IPS-15b (cell line): Measurements from ENCODE around the gene MYO6.
A peak's percentile ranks its signal among the peaks of the same experiment; 100 is the strongest.

Experiments used
- H3K27me3 ChIP-seq: one replicate; pipeline ENCODE4 v1.6.1; 2013; ENCODE audit warnings: low read length; ENCODE audit not compliant: control insufficient read depth, insufficient read depth
- H3K36me3 ChIP-seq: one replicate; pipeline ENCODE4 v1.6.1; 2013; ENCODE audit warnings: low read length; ENCODE audit not compliant: control insufficient read depth, insufficient read depth
- H3K4me1 ChIP-seq: one replicate; pipeline ENCODE4 v1.6.1; 2013; ENCODE audit warnings: mild to moderate bottlenecking, low read length; ENCODE audit not compliant: control insufficient read depth, insufficient read depth
- H3K4me3 ChIP-seq: one replicate; pipeline ENCODE4 v1.5.1; 2013; ENCODE audit warnings: low read depth, low read length
- H3K9ac ChIP-seq: one replicate; pipeline ENCODE4 v1.6.1; 2013; ENCODE audit warnings: low read depth, mild to moderate bottlenecking, low read length
- H3K9me3 ChIP-seq: one replicate; pipeline ENCODE4 v1.6.1; 2013; ENCODE audit warnings: mild to moderate bottlenecking, low read length; ENCODE audit not compliant: control insufficient read depth, insufficient read depth

MYO6 gene

GRCh38 chr6:75747152-75747992 lies 1.7 kb upstream of the MYO6 start:
- H3K4me3 ChIP-seq = no peak overlapping the region

GRCh38 chr6:75748003-75748742 lies 866 bp upstream of the MYO6 start:
- Histone ChIP-seq H3K4me3 (peak overlapping the region; percentile 97), H3K4me1 (peaks cover 4% of the 10 kb centered on the region), H3K36me3 (no peaks in the 10 kb centered on the region), H3K27me3 (no peaks in the 10 kb centered on the region), H3K9ac (peak overlapping the region; percentile 94), H3K9me3 (no peaks in the 10 kb centered on the region)

More at GRCh38 chr6:75747152-75747992, 1.7 kb upstream of the MYO6 start:
- Histone ChIP-seq H3K27me3 (no peaks in the 10 kb centered on the region), H3K36me3 (no peaks in the 10 kb centered on the region), H3K9ac (no peak overlapping the region), H3K9me3 (no peaks in the 10 kb centered on the region), H3K4me1 (peaks cover 4% of the 10 kb centered on the region)

DNA sequence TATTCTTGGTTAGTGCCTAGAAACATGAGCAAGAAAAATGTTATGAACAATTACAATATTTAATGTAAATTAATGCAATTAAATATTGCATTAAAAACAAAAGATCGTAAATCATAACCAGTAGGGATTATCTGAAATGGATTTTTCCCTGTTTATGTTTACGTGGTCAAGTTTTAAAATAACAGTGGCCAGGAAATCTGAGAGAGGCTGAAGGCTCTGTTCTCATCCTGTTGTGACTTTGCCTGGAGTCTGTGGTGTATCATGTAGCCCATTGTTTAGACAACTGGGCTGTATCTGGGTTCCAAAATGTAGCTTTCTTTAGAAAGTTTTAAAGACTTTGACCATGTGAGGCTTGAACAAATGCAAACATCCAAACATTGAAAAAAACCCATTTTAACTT lies 2.4 kb downstream of the MYO6 start:
- peaks cover 4% of the 10 kb centered on the region for H3K4me1 ChIP-seq
- no peak overlapping the region for H3K9ac ChIP-seq
- no peaks in the 10 kb centered on the region for H3K36me3 ChIP-seq
- H3K27me3 ChIP-seq = no peaks in the 10 kb centered on the region
- H3K4me3 ChIP-seq = no peak overlapping the region
- no peaks in the 10 kb centered on the region for H3K9me3 ChIP-seq

GRCh38 chr6:75752365-75752764 lies 3.3 kb downstream of the MYO6 start:
- no peak overlapping the region for H3K9ac ChIP-seq
- peaks cover 4% of the 10 kb centered on the region for H3K4me1 ChIP-seq
- H3K27me3 ChIP-seq = no peaks in the 10 kb centered on the region
- H3K4me3 ChIP-seq = no peak overlapping the region
- H3K9me3 ChIP-seq = no peaks in the 10 kb centered on the region
- no peaks in the 10 kb centered on the region for H3K36me3 ChIP-seq

GRCh38 chr6:75755704-75756103 lies 6.7 kb downstream of the MYO6 start:
- Histone ChIP-seq H3K4me3 (no peak overlapping the region), H3K36me3 (no peaks in the 10 kb centered on the region), H3K27me3 (no peaks in the 10 kb centered on the region), H3K4me1 (no peaks in the 10 kb centered on the region), H3K9me3 (no peaks in the 10 kb centered on the region), H3K9ac (no peak overlapping the region)

DNA sequence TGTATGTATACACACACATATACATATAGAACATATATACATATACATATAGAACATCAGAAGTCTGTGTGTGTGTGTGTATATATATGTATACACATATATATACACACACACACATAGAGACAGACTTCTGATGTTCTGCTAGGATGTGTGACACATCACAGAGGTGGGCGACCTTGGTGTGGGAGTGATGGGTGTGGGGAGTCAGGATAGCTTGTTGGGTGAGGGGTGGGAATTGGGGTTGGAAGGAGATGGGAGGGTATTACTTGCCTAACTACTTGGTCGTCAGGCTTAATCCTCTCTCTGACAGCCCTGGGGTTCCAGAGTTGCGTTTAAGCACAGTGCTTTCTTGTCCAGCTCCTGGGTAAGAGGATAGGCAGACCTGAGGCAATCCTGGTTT lies 8.3 kb downstream of the MYO6 start:
- Histone ChIP-seq H3K9me3 (no peaks in the 10 kb centered on the region), H3K4me1 (no peaks in the 10 kb centered on the region), H3K9ac (no peak overlapping the region), H3K4me3 (no peak overlapping the region), H3K36me3 (no peaks in the 10 kb centered on the region), H3K27me3 (no peaks in the 10 kb centered on the region)

GRCh38 chr6:75758061-75758460 lies 9.0 kb downstream of the MYO6 start:
- no peaks in the 10 kb centered on the region for H3K4me1 ChIP-seq
- no peaks in the 10 kb centered on the region for H3K36me3 ChIP-seq
- H3K9ac ChIP-seq = no peak overlapping the region
- no peaks in the 10 kb centered on the region for H3K27me3 ChIP-seq
- no peak overlapping the region for H3K4me3 ChIP-seq
- no peaks in the 10 kb centered on the region for H3K9me3 ChIP-seq

DNA sequence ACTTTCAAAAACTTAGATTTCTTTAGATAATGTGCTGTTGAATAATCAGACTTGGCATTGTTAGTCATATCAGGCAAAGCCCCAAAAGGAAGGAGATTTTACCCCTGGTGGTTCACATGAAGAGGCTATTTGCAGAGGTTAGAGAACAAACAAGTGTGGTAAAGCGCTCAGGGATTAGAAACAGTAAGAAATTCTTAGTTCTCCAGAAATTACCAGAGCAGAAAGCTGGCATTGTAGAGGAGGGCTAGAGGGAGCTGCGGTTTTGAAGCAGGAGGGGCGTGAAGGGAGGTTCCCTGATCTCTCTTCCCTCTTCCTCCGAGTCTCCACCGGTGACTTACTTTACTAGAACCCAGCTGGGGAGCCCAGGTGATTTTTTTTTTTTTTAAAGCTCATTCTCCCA lies 10.2 kb downstream of the MYO6 start:
- Histone ChIP-seq H3K9ac (no peak overlapping the region), H3K27me3 (no peaks in the 10 kb centered on the region), H3K36me3 (no peaks in the 10 kb centered on the region), H3K4me1 (no peaks in the 10 kb centered on the region), H3K9me3 (no peaks in the 10 kb centered on the region), H3K4me3 (no peak overlapping the region)

GRCh38 chr6:75760320-75760719 lies 11.3 kb downstream of the MYO6 start:
- Histone ChIP-seq H3K4me1 (no peaks in the 10 kb centered on the region), H3K27me3 (no peaks in the 10 kb centered on the region), H3K36me3 (no peaks in the 10 kb centered on the region), H3K4me3 (no peak overlapping the region), H3K9me3 (no peaks in the 10 kb centered on the region), H3K9ac (no peak overlapping the region)

- Histone ChIP-seq H3K9me3 (no peaks in the 10 kb centered on the region), H3K4me1 (no peaks in the 10 kb centered on the region)
These were observed 12.4 kb downstream of the MYO6 start for GRCh38 chr6:75761489-75761888.

GRCh38 chr6:75762063-75762462 lies 13.0 kb downstream of the MYO6 start:
- H3K4me1 ChIP-seq = no peaks in the 10 kb centered on the region
- no peak overlapping the region for H3K4me3 ChIP-seq
- no peaks in the 10 kb centered on the region for H3K36me3 ChIP-seq
- H3K9ac ChIP-seq = no peak overlapping the region
- H3K9me3 ChIP-seq = no peaks in the 10 kb centered on the region
- H3K27me3 ChIP-seq = no peaks in the 10 kb centered on the region

More at GRCh38 chr6:75761489-75761888, 12.4 kb downstream of the MYO6 start:
- H3K9ac ChIP-seq = no peak overlapping the region
- H3K36me3 ChIP-seq = no peaks in the 10 kb centered on the region
- no peak overlapping the region for H3K4me3 ChIP-seq
- H3K27me3 ChIP-seq = no peaks in the 10 kb centered on the region

DNA sequence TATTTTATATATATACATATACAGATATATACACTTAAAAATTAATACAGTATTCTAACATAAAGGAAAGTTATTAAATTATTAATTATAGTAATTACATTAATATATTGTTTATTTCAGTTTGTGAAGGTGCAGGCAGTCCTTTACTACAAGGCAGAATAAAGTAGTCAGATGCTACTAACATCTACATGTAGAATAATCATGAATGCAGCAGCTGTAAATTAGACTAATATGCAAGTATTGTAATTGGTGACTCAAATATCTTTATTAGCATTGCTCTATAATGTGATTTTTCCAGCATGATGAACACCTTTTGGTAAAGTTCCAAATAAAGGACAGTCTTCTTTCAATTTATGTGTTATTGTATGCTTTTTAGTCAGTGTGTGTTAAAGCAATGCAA lies 17.3 kb downstream of the MYO6 start:
- no peaks in the 10 kb centered on the region for H3K9me3 ChIP-seq
- no peaks in the 10 kb centered on the region for H3K4me1 ChIP-seq
- H3K9ac ChIP-seq = no peak overlapping the region
- H3K36me3 ChIP-seq = no peaks in the 10 kb centered on the region
- no peaks in the 10 kb centered on the region for H3K27me3 ChIP-seq
- no peak overlapping the region for H3K4me3 ChIP-seq
